GM12801 (cell line): Measurements from ENCODE around the gene SH3GL1.

ENCODE experiments used
- CTCF ChIP-seq: IDR thresholded peaks from one replicate; pipeline ENCODE4 v1.5.1; 2011; ENCODE audit warnings: control low read depth; ENCODE audit not compliant: insufficient read length; ENCODE audit errors: extremely low read depth

The SH3GL1 gene

GRCh38 chr19:4403005-4403761, 2.8 kb upstream of the SH3GL1 start:
- TF ChIP-seq CTCF: no peak

- TF ChIP-seq CTCF: no peak
Observed at GRCh38 chr19:4402171-4403004, 2.0 kb upstream of the SH3GL1 start, which contains the start of gene CHAF1A. Gene CHAF1A, plus strand, starts transcription at chr19:4402640. Its CDS starts 123 bp downstream, at chr19:4402763.

GRCh38 chr19:4401769-4402170, 1.4 kb upstream of the SH3GL1 start:
- TF ChIP-seq CTCF: no peak

GRCh38 chr19:4399812-4400134, 574 bp downstream of the SH3GL1 start:
- no peak for TF ChIP-seq CTCF

GRCh38 chr19:4396949-4397783, 3.2 kb downstream of the SH3GL1 start:
- TF ChIP-seq CTCF: no peak

GRCh38 chr19:4393947-4394590, 6.3 kb downstream of the SH3GL1 start:
- TF ChIP-seq CTCF: no peak
